H9 (cell line): ENCODE data around the gene TMEM245. TPM values are rescaled to one million over a fixed set of nuclear protein-coding genes. Genes with fewer than 3 reads are reported as not detected.

Experiments used
- DNase-seq: peaks from one replicate; pipeline ENCODE4 v3.0.0-alpha.2; 2017
- H2AFZ ChIP-seq: one replicate; pipeline ENCODE4 v1.6.1; 2013; ENCODE audit warnings: mild to moderate bottlenecking, low read length, control low read depth, moderate library complexity
- H2AK5ac ChIP-seq: 2 replicates; pipeline ENCODE4 v1.6.1; 2013; ENCODE audit warnings: low read length, control low read depth, mixed read lengths; ENCODE audit not compliant: insufficient read length
- H2BK120ac ChIP-seq: one replicate; pipeline ENCODE4 v1.6.1; 2013; ENCODE audit warnings: low read depth, mild to moderate bottlenecking, low read length, control low read depth, inconsistent platforms; ENCODE audit not compliant: poor library complexity, severe bottlenecking
- H2BK12ac ChIP-seq: 2 replicates; pipeline ENCODE4 v1.6.1; 2013; ENCODE audit warnings: low read length, control low read depth, mixed read lengths, low read depth; ENCODE audit not compliant: insufficient read length
- H2BK15ac ChIP-seq: 2 replicates; pipeline ENCODE4 v1.6.1; 2013; ENCODE audit warnings: low read depth, low read length, control low read depth
- H2BK20ac ChIP-seq: one replicate; pipeline ENCODE4 v1.6.1; 2013; ENCODE audit warnings: low read depth, mild to moderate bottlenecking, low read length, control low read depth, inconsistent platforms; ENCODE audit not compliant: poor library complexity, severe bottlenecking
- H2BK5ac ChIP-seq: 2 replicates; pipeline ENCODE4 v1.6.1; 2013; ENCODE audit warnings: low read length, control low read depth, mixed read lengths; ENCODE audit not compliant: insufficient read length
- H3K14ac ChIP-seq: 2 replicates; pipeline ENCODE4 v1.6.1; 2013; ENCODE audit warnings: low read length, control low read depth; ENCODE audit not compliant: insufficient read depth
- H3K18ac ChIP-seq: 2 replicates; pipeline ENCODE4 v1.6.1; 2013; ENCODE audit warnings: low read depth, mild to moderate bottlenecking, mixed read lengths, low read length, control low read depth; ENCODE audit not compliant: insufficient read length
- H3K23ac ChIP-seq: 2 replicates; pipeline ENCODE4 v1.6.1; 2013; ENCODE audit warnings: low read length, control low read depth, mixed read lengths, low read depth; ENCODE audit not compliant: insufficient read length
- H3K23me2 ChIP-seq: 2 replicates; pipeline ENCODE4 v1.6.1; 2013; ENCODE audit warnings: low read depth, mild to moderate bottlenecking, mixed read lengths, low read length, control low read depth; ENCODE audit not compliant: insufficient read length, poor library complexity, severe bottlenecking
- H3K27ac ChIP-seq: 2 replicates; pipeline ENCODE4 v1.5.1; 2013; ENCODE audit warnings: low read length, control low read depth, mixed read lengths, low read depth; ENCODE audit not compliant: insufficient read length
- H3K27me3 ChIP-seq: 2 replicates; pipeline ENCODE4 v1.6.1; 2013; ENCODE audit warnings: low read length, control low read depth, inconsistent platforms; ENCODE audit not compliant: insufficient read depth
- H3K4ac ChIP-seq: 2 replicates; pipeline ENCODE4 v1.6.1; 2013; ENCODE audit warnings: low read depth, mild to moderate bottlenecking, control low read depth, inconsistent platforms, low read length, moderate library complexity
- H3K4me1 ChIP-seq: 2 replicates; pipeline ENCODE4 v1.6.1; 2013; ENCODE audit warnings: low read length, control low read depth, inconsistent platforms; ENCODE audit not compliant: insufficient read depth
- H3K4me2 ChIP-seq: 2 replicates; pipeline ENCODE4 v1.6.1; 2013; ENCODE audit warnings: low read length, control low read depth, mixed read lengths; ENCODE audit not compliant: insufficient read length, insufficient read depth
- H3K56ac ChIP-seq: 2 replicates; pipeline ENCODE4 v1.6.1; 2013; ENCODE audit warnings: low read depth, mild to moderate bottlenecking, mixed read lengths, low read length, control low read depth; ENCODE audit not compliant: insufficient read length
- H3K79me1 ChIP-seq: 2 replicates; pipeline ENCODE4 v1.6.1; 2013; ENCODE audit warnings: low read depth, mild to moderate bottlenecking, moderate library complexity, low read length, control low read depth, inconsistent platforms; ENCODE audit not compliant: insufficient read depth, poor library complexity, severe bottlenecking
- H3K79me2 ChIP-seq: 2 replicates; pipeline ENCODE4 v1.6.1; 2013; ENCODE audit warnings: low read length, control low read depth, inconsistent platforms; ENCODE audit not compliant: insufficient read depth
- H3K9ac ChIP-seq: 2 replicates; pipeline ENCODE4 v1.6.1; 2013; ENCODE audit warnings: low read length, control low read depth, mixed read lengths; ENCODE audit not compliant: insufficient read length; ENCODE audit errors: extremely low read depth
- H3K9me3 ChIP-seq: one replicate; pipeline ENCODE4 v1.6.1; 2013; ENCODE audit warnings: low read depth, low read length, inconsistent platforms; ENCODE audit not compliant: control insufficient read depth
- H3T11ph ChIP-seq: one replicate; pipeline ENCODE4 v1.6.1; 2013; ENCODE audit warnings: mild to moderate bottlenecking, low read length, control low read depth, inconsistent platforms
- H4K20me1 ChIP-seq: one replicate; pipeline ENCODE4 v1.6.1; 2013; ENCODE audit not compliant: control insufficient read depth, insufficient read length, insufficient read depth
- H4K5ac ChIP-seq: 2 replicates; pipeline ENCODE4 v1.6.1; 2013; ENCODE audit warnings: low read depth, mild to moderate bottlenecking, mixed read lengths, low read length, control low read depth; ENCODE audit not compliant: insufficient read length
- H4K8ac ChIP-seq: replicated peaks from 2 replicates; pipeline ENCODE4 v1.6.1; 2013; ENCODE audit warnings: low read length, control low read depth, mixed read lengths, low read depth; ENCODE audit not compliant: insufficient read length
- H4K91ac ChIP-seq: 2 replicates; pipeline ENCODE4 v1.6.1; 2013; ENCODE audit warnings: low read depth, mild to moderate bottlenecking, moderate library complexity, mixed read lengths, low read length, control low read depth; ENCODE audit not compliant: insufficient read length
- H3K27ac Mint-ChIP-seq, 3 experiments: 2 replicates in 2 of 3; 3 replicates in 1 of 3; pipeline ENCODE4 v1.8.0; 2020 to 2021; ENCODE audit warnings: mixed read lengths in 3 of 3, mild to moderate bottlenecking in 1 of 3, moderate library complexity in 1 of 3
- H3K27me3 Mint-ChIP-seq: 2 replicates; pipeline ENCODE4 v1.8.0; 2021; ENCODE audit warnings: low read depth, mild to moderate bottlenecking, moderate library complexity, mixed read lengths
- H3K36me3 Mint-ChIP-seq, 3 experiments: 2 replicates in 2 of 3; 3 replicates in 1 of 3; pipeline ENCODE4 v1.8.0; 2020 to 2021; ENCODE audit warnings: low read depth in 3 of 3, mixed read lengths in 3 of 3; ENCODE audit not compliant: insufficient read depth in 1 of 3
- H3K4me1 Mint-ChIP-seq, 2 experiments: 2 replicates each; pipeline ENCODE4 v1.8.0; 2020; ENCODE audit warnings: mixed read lengths in 2 of 2
- H3K4me3 Mint-ChIP-seq, 2 experiments: 2 replicates in 1 of 2; 3 replicates in 1 of 2; pipeline ENCODE4 v1.8.0; 2020 to 2021; ENCODE audit warnings: mild to moderate bottlenecking in 2 of 2, mixed read lengths in 2 of 2, moderate library complexity in 1 of 2
- H3K9me3 Mint-ChIP-seq, 2 experiments: 2 replicates in 1 of 2; 3 replicates in 1 of 2; pipeline ENCODE4 v1.8.0; 2020; ENCODE audit warnings: mild to moderate bottlenecking in 2 of 2, mixed read lengths in 2 of 2, moderate library complexity in 1 of 2
- CTCF ChIP-seq: fragments of 200-600 bp; sonication (generic); conservative IDR thresholded peaks from 3 replicates; pipeline ENCODE4 v1.8.0; 2021; ENCODE audit warnings: antibody characterized with exemption, mild to moderate bottlenecking
- WGBS: extraction: QIAGEN DNeasy Blood & Tissue Kit; methylation state at CpG from one replicate; pipeline ENCODE4 v1.1.7; 2013; ENCODE audit warnings: missing lambda C conversion rate, low lambda C conversion rate, mixed read lengths; ENCODE audit not compliant: insufficient read length; ENCODE audit errors: extremely low coverage; 5-methylcytosine and 5-hydroxymethylcytosine counted together
- total RNA-seq: library from RNA; stranded (reverse); gene quantifications from 2 replicates; pipeline ENCODE4 v1.2.1, GENCODE V29; 2021

TMEM245 gene
- total RNA-seq, 1 experiment from 2014 or later: 37.9 TPM

GRCh38 chr9:109050444-109050843 lies 69.3 kb downstream of the TMEM245 start:
- no peak overlapping the region for H2BK12ac ChIP-seq
- Mint-ChIP-seq H3K9me3 (no peaks in the 10 kb centered on the region), H3K4me1 (peaks cover 18 to 20% of the 10 kb centered on the region in 2 experiments), H3K4me3 (no peak overlapping the region), H3K36me3 (peaks cover 44 to 86% (median 85%) of the 10 kb centered on the region in 3 experiments; a peak in 6 of 7 replicates), H3K27me3 (no peaks in the 10 kb centered on the region), H3K27ac (no peak overlapping the region)
- no peak overlapping the region for H3K23ac ChIP-seq
- no peak overlapping the region for H3K9ac ChIP-seq
- no peak overlapping the region for H3K27ac ChIP-seq
- no peaks in the 10 kb centered on the region for H3K79me2 ChIP-seq
- H2BK15ac ChIP-seq: no peak overlapping the region
- H3K9me3 ChIP-seq: no peaks in the 10 kb centered on the region
- no peak overlapping the region for H4K5ac ChIP-seq
- H3K4me2 ChIP-seq: no peak overlapping the region
- H2BK20ac ChIP-seq: no peak overlapping the region
- H3K14ac ChIP-seq: no peak overlapping the region
- no peak overlapping the region for H4K8ac ChIP-seq
- no peak overlapping the region for H3K18ac ChIP-seq
- no peak overlapping the region for H2AFZ ChIP-seq
- H4K91ac ChIP-seq: no peak overlapping the region
- H3K4ac ChIP-seq: no peak overlapping the region
- no peak for DNase-seq
- no peak for TF ChIP-seq CTCF
- H2BK120ac ChIP-seq: no peak overlapping the region
- H2AK5ac ChIP-seq: no peak overlapping the region
- no peak overlapping the region for H3T11ph ChIP-seq
- no peaks in the 10 kb centered on the region for H3K27me3 ChIP-seq
- peaks cover 3% of the 10 kb centered on the region; the same call in 1 of the 2 replicates for H3K4me1 ChIP-seq
- no peak overlapping the region for H2BK5ac ChIP-seq
- WGBS: no CpG with 5 or more reads among the region's 7 CpGs
- H4K20me1 ChIP-seq: no peaks in the 10 kb centered on the region
- peaks cover 2% of the 10 kb centered on the region for H3K79me1 ChIP-seq
- no peak overlapping the region for H3K56ac ChIP-seq
- H3K23me2 ChIP-seq: no peaks in the 10 kb centered on the region
